SK-N-MC (cell line): Measurements from ENCODE around the gene IGFALS.

Experiments used
- EZH2 ChIP-seq: fragments of 200-600 bp; sonication (generic); IDR thresholded peaks from one replicate; pipeline ENCODE4 v1.6.1; 2017; ENCODE audit warnings: antibody characterized with exemption
- POLR2AphosphoS5 ChIP-seq: IDR thresholded peaks from 2 replicates; pipeline ENCODE4 v1.6.1; 2012; ENCODE audit warnings: mild to moderate bottlenecking, low read depth, low read length, borderline replicate concordance

DNA sequence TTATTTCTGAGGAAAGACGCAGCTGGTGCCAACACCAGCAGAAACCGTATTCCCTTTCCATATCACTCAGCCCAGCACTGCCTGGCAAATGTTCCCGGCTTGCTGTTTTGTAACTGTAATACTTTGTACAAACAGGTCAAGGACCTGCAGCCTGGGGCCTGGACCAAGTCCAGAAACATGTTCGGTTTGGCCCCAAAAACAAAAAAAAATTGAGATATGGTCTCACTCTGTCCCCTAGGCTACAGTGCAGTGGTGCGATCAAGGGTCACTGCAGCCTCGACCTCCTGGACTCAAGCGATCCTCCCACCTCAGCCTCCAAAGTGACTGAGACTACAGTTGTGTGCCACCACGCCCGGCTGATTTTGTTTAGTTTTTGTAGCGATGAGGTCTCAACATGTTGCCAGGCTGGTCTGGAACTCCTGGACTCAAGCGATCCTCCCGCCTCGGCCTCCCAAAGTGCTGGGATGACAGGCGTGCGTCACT, 31.9 kb upstream of the IGFALS start:
- TF ChIP-seq POLR2AphosphoS5: no peak
- no peak for TF ChIP-seq EZH2
